ENCODE measurements around the gene ACRV1.
A peak's percentile ranks its signal among the peaks of the same experiment; 100 is the strongest.

Gene ACRV1

DNA sequence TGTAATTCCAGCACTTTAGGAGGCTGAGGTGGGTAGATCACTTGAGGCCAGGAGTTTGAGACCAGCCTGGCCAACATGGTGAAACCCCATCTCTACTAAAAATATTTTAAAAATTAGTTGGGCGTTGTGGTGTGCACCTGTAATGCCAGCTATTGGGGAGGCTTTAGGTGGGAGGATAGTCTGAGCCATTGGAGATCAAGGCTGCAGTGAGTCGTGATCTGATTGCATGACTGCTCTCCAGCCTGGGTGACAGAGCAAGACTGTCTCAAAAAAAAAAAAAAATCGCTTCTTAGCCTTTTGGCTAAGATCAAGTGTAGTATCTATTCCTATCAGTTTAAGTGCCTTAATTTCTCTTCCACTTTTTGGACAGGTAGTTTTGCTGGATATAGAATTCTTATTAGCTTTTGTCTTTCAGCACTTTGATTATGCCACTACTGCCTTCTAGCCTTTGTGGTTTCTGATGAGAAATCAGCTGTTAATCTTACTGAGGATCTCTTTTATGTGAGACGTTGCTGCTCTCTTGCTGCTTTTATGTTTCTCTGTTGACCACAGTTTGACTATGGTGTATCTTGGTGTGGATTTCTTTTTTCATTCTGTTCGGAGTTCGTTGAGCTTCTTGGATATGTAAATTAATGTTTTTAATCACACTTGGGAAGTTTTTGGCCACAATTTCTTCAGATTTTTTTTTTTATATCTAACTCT lies 31.0 kb downstream of the ACRV1 start:
- no peak for DNase-seq

DNA sequence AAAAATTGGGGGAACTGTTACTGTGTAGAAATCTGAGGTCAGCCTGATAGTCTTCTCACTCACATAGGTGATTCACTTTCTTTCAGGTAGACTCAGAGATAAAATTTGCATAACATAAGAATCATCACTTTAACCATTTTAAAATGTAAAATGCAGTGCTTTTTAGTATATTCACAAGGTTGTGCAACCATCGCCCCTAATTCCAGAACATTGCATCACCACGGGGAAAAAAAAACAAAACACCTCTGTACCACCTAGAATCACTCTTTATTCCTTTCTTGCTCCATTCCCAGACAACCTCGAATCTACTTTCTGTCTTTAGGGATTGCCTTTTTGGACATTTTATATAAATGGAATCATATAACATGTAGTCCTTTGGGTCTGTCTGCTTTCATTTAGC lies 34.8 kb downstream of the ACRV1 start:
- no peak for DNase-seq

DNA sequence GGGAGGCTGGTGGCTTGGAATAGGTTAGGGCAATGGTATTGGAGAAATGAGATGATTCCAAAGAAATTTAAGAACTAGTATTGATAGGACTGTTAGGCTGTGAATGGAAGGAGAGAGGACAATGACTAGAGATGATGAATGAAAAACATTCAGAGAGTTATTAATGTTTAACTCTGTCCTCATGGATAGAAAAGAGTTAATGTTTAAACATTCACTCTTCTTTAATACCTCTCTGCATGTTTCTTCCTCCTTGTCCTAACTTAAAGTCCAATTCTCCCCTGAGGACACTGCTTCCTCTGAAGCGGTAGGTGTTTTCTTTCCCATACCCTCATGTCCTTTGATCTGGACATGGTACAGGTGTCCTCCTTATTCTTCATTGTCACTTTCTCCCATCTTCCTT lies 42.3 kb downstream of the ACRV1 start:
- DNase-seq = no peak

DNA sequence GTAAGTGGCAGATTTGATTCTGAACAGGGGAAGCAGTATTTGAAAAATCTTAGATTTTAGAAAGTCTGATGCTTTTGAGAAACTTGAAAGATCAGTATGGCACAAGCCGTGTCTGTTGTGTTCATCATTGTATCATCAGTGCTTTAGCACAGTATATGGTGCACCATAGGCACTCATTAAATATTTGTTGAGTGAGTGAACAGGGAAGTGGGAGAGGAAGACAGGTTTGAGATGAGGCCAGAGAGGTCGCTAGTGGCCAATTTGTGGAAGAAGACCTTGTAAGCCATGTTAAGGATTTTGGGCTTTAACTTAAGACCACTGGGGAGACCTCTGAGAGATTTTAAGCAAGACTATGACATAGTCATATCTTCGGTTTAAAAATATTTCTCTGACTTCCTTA lies 42.8 kb downstream of the ACRV1 start:
- DNase-seq = no peak

DNA sequence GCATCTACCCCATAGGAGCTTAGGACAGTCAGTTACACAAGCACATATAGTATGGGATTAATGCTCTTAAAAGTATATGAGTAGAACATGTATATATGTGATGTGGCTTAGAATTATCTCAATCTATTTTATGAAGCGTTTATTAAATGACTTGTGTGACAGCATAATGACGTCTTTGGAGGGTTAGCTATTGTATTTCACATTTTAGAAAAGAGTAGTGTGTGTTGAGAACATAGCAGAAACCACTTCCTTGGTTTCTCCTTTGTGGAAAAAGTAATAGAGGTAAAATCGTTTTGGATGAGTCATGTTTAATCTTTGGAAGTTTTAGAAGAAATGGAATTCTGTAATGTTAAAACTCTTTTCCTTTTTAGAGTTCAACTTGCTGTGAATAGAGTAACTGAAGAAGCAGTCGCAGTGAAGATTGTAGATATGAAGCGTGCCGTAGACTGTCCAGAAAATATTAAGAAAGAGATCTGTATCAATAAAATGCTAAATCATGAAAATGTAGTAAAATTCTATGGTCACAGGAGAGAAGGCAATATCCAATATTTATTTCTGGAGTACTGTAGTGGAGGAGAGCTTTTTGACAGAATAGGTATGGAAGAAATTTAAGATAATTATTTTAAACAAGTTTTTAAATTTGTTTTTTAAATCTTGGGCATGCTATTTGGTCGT lies 53.3 kb downstream of the ACRV1 start:
- no peak for DNase-seq

DNA sequence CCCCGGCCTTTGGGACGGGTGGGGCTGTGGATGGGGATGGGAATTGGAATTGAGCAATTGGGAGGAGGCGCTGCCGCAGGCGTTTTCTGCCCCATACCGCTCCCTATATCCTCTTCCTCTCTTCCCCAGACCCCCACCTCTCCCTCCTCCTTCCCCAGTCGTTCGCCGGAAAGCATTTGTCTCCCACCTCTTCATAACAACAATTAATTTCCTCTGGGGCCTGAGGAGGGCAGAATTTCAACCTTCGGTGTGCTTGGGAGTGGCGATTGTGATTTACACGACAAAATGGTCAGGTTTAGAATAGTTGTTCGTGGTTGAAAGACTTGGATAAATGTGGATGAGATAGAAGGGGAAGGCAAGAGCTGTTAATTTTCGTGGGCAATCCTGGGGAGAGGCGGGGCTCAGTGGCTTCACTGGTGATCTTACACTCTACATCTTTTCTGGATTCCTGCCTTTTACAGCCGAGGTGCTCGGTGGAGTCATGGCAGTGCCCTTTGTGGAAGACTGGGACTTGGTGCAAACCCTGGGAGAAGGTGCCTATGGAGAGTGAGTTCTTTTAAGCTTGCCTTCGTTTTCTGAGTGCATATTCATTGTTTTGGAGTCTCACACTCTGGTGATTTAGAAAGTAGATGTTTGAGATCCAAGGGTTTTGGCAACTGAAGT lies 54.2 kb downstream of the ACRV1 start:
- no peak for DNase-seq

DNA sequence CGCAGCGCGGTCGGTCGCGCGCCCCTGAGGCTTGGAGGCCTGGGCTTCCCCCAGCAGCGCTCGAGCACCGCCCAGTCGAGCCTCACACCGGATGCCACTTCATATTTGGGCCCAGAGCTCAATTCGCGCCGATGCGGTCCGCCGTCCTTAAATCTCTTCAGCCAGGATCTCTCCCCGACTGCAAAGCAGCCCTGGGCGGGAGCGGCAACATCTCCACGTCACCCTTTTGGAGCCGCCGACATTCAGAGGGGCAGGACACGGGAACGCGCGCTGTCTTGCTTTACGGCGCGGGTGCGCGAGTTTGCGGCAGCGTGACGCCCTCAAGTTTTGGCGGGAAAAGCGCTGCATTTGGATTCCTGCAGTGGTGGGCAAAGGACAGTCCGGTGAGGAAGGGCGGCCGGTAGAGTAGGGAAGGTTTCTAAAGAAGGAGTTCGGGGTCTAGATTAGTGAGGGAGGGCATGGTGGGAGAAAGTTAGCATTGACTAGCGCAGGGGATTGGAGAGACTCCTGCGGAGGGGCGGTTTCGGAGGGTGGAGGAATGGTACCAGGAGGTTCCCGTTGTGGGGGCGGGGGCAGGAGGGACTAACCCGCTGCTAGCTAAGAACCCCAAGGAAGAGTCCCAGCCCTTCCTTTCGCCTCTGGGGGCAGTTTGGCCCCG lies 54.9 kb downstream of the ACRV1 start:
- DNase-seq = peak; percentile 85

DNA sequence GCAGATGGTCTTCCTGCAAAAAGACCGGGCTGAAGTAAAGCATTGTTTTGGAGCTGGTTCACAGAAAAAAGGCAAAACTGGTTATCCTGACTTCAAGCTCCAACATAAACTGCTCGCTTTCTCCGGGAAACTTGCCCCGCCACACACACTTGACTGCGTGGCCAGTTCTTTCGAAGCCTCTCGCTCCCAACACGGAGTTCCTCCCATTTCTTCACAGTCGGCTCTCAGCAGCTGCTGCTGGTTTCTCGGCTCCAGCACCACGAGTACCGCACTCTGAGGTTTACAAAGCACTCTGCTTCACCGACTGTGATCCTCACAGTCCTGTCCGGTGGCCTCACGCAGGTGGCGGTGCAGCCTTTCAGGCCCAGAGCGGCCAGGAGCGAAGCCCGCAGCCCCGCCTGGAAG lies 55.4 kb downstream of the ACRV1 start:
- DNase-seq = no peak

DNA sequence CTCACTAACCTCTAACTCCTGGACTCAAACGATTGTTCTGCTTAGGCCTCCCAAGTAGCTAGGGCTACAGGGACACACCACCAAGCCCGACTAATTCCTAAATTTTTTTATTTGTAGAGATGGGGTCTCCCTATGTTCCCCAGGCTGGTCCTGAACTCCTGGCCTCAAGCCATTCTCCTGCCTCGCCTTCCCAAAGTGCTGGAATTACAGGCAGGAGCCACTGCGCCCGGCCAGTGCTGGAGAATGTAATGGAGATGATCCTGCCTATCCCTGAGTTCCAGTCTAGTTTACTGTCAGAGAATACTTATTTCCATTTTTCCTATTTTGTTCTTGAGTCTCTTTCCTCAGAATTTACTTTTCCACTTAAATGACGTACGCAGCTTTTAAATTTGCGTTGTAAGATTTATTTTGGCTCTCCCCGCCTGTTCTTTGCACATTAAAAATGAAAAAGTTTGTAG lies 55.9 kb downstream of the ACRV1 start, which contains the start of gene CHEK1:
CHEK1 (plus strand) TSS at position 408 of the 458 bp plus-strand sequence. CDS start 1,606 bp downstream, outside the sequence.
- DNase-seq = no peak

DNA sequence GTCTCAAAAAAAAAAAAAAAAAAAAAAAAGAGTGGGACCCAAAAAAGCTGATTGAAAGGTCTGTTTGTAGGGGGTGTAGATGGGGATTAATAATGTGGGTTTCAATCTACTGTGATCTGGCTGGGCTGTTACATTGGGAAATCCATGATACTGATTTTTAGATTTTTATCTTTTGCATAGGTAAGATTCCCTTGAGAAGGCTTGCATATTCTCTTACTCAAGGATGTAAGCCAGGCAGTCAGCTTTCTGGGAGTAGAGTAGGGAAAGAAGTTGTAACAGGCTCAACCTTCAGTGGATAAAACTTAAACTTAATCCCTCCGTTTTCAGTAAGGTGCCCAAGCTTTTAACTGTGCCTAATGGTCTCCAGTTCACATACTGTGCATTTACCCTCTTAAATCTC lies 57.6 kb downstream of the ACRV1 start:
- no peak for DNase-seq

DNA sequence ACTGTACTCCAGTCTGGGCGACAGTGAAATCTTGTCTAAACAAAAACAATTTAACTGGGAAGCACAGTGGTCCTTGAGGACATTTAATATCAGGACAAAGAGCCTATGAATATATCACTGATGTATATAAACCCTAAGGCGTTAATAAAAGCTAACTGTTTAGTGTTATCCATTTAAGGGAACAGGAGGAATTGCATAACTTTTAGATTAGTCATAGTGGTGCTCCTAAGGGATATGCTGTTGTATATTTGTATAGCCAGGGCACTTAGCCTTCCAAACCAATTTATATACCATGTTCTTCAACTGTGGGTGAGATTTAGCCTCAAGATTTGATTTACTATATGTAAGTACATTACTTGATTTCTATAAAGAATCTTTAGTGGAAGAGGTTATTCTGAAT lies 58.7 kb downstream of the ACRV1 start:
- DNase-seq = no peak

Data from DMS 273 treated with DMSO at 0.1 percent for 48 hours (cell line).